IMR-90 (cell line): ENCODE measurements around the gene RYR1. TPM values are rescaled to one million over a fixed set of nuclear protein-coding genes. Genes with fewer than 3 reads are reported as not detected.

ENCODE experiments used
- ATAC-seq: fragments of 200-7000 bp; cut with Tn5 transposase; 2 replicates; pipeline ENCODE4 v1.9.1; 2020; ENCODE audit warnings: low read depth, mild to moderate bottlenecking, moderate library complexity
- BruUV-seq: library from RNA; stranded (reverse); fragments of 400-500 nt; replicated peaks from 2 replicates; lab custom pipeline; 2021; lab: Mats Ljungman, UMichigan
- CTCF ChIA-PET: fragments of 300-600 bp; formaldehyde crosslinking; extraction: SDS; loops from one replicate; lab custom pipeline; 2021; ENCODE audit warnings: antibody characterized with exemption; lab: Yijun Ruan, JAX
- POLR2A ChIA-PET: fragments of 300-600 bp; sonication (Branson Sonifier 250); formaldehyde crosslinking; loops from one replicate; lab custom pipeline; 2022; ENCODE audit warnings: antibody characterized with exemption; ENCODE audit not compliant: unreplicated experiment; lab: Charles Lee
- DNase-seq: peaks from one replicate; pipeline ENCODE4 v3.0.0; 2013
- H2AFZ ChIP-seq: replicated peaks from 2 replicates; pipeline ENCODE3; 2013; ENCODE audit warnings: low read length, mild to moderate bottlenecking; ENCODE audit not compliant: poor library complexity
- H2AK5ac ChIP-seq: 2 replicates; pipeline ENCODE4 v1.6.1; 2013; ENCODE audit warnings: low read depth, low read length, inconsistent platforms
- H2AK9ac ChIP-seq: replicated peaks from 2 replicates; pipeline ENCODE3; 2013; ENCODE audit warnings: mild to moderate bottlenecking, low read depth, low read length, moderate library complexity; ENCODE audit not compliant: poor library complexity
- H2BK120ac ChIP-seq: 2 replicates; pipeline ENCODE4 v1.6.1; 2013; ENCODE audit warnings: low read depth, low read length, inconsistent platforms
- H2BK15ac ChIP-seq: 3 replicates; pipeline ENCODE4 v1.6.1; 2013; ENCODE audit warnings: low read depth, low read length, inconsistent platforms
- H2BK20ac ChIP-seq: 2 replicates; pipeline ENCODE4 v1.6.1; 2013; ENCODE audit warnings: low read depth, mild to moderate bottlenecking, inconsistent platforms, low read length, moderate library complexity
- H2BK5ac ChIP-seq: 2 replicates; pipeline ENCODE4 v1.6.1; 2013; ENCODE audit warnings: mild to moderate bottlenecking, low read depth, low read length, inconsistent platforms; ENCODE audit not compliant: poor library complexity, severe bottlenecking
- H3K14ac ChIP-seq: replicated peaks from 2 replicates; pipeline ENCODE4 v1.6.1; 2013; ENCODE audit warnings: low read depth, low read length, inconsistent platforms
- H3K18ac ChIP-seq: 2 replicates; pipeline ENCODE4 v1.6.1; 2013; ENCODE audit warnings: low read depth, low read length, control low read depth
- H3K23ac ChIP-seq: 2 replicates; pipeline ENCODE4 v1.6.1; 2013; ENCODE audit warnings: low read depth, low read length, inconsistent platforms
- H3K27ac ChIP-seq: 2 replicates; pipeline ENCODE4 v1.5.1; 2013; ENCODE audit warnings: mild to moderate bottlenecking, control low read depth, low read length; ENCODE audit not compliant: insufficient read depth
- H3K27me3 ChIP-seq: 2 replicates; pipeline ENCODE4 v1.6.1; 2013; ENCODE audit warnings: low read length; ENCODE audit not compliant: control insufficient read depth, insufficient read depth
- H3K36me3 ChIP-seq: 2 replicates; pipeline ENCODE4 v1.6.1; 2013; ENCODE audit warnings: low read length, mixed read lengths; ENCODE audit not compliant: control insufficient read depth, insufficient read depth
- H3K4ac ChIP-seq: 2 replicates; pipeline ENCODE4 v1.6.1; 2013; ENCODE audit warnings: low read depth, low read length, inconsistent platforms
- H3K4me1 ChIP-seq: 2 replicates; pipeline ENCODE4 v1.6.1; 2013; ENCODE audit warnings: low read length, mixed read lengths; ENCODE audit not compliant: control insufficient read depth, insufficient read depth
- H3K4me2 ChIP-seq: 2 replicates; pipeline ENCODE4 v1.6.1; 2013; ENCODE audit warnings: low read depth, mild to moderate bottlenecking, control low read depth, low read length, moderate library complexity
- H3K4me3 ChIP-seq: 2 replicates; pipeline ENCODE4 v1.5.1; 2013; ENCODE audit warnings: low read depth, mild to moderate bottlenecking, control low read depth, low read length, moderate library complexity; ENCODE audit not compliant: insufficient read depth
- H3K56ac ChIP-seq: 2 replicates; pipeline ENCODE4 v1.6.1; 2013; ENCODE audit warnings: low read length, inconsistent platforms; ENCODE audit not compliant: insufficient read depth; ENCODE audit errors: extremely low read depth
- H3K79me1 ChIP-seq, 2 experiments: 2 replicates each; pipeline ENCODE4 v1.6.1; 2013; ENCODE audit warnings: low read length in 2 of 2, inconsistent platforms in 1 of 2, low read depth in 1 of 2
- H3K9ac ChIP-seq: 2 replicates; pipeline ENCODE4 v1.6.1; 2013; ENCODE audit warnings: low read depth, low read length, control low read depth
- H3K9me1 ChIP-seq: 2 replicates; pipeline ENCODE4 v1.6.1; 2013; ENCODE audit warnings: low read length, inconsistent platforms; ENCODE audit not compliant: insufficient read depth
- H3K9me3 ChIP-seq: 2 replicates; pipeline ENCODE4 v1.6.1; 2013; ENCODE audit warnings: low read length; ENCODE audit not compliant: control insufficient read depth, insufficient read depth
- H4K20me1 ChIP-seq: 2 replicates; pipeline ENCODE4 v1.6.1; 2013; ENCODE audit warnings: low read length, inconsistent platforms; ENCODE audit not compliant: insufficient read depth
- H4K5ac ChIP-seq: 2 replicates; pipeline ENCODE4 v1.6.1; 2013; ENCODE audit warnings: mild to moderate bottlenecking, low read depth, low read length, control low read depth
- H4K8ac ChIP-seq, 2 experiments: 2 replicates each; pipeline ENCODE4 v1.6.1; 2013; ENCODE audit warnings: low read depth in 2 of 2, low read length in 2 of 2, control low read depth in 1 of 2, inconsistent platforms in 1 of 2
- H4K91ac ChIP-seq: 2 replicates; pipeline ENCODE4 v1.6.1; 2013; ENCODE audit warnings: low read depth, low read length, inconsistent platforms; ENCODE audit not compliant: insufficient read depth
- CEBPB ChIP-seq: IDR thresholded peaks from 2 replicates; pipeline ENCODE4 v1.6.1; 2012; ENCODE audit warnings: low read depth, low read length, improper control_type of control experiment
- CHD1 ChIP-seq: IDR thresholded peaks from 2 replicates; pipeline ENCODE4 v1.6.1; 2012; ENCODE audit warnings: low read depth, low read length, improper control_type of control experiment
- FOS ChIP-seq: fragments of 150-350 bp; IDR thresholded peaks from 2 replicates; pipeline ENCODE4 v1.6.1; 2016; ENCODE audit warnings: low read depth, low read length
- MAFK ChIP-seq: IDR thresholded peaks from 2 replicates; pipeline ENCODE4 v1.6.1; 2012; ENCODE audit warnings: low read depth, low read length, improper control_type of control experiment
- MAZ ChIP-seq: IDR thresholded peaks from 2 replicates; pipeline ENCODE4 v1.6.1; 2012; ENCODE audit warnings: low read depth, mild to moderate bottlenecking, low read length, improper control_type of control experiment, moderate library complexity, borderline replicate concordance
- MXI1 ChIP-seq: IDR thresholded peaks from 2 replicates; pipeline ENCODE4 v1.6.1; 2012; ENCODE audit warnings: low read depth, mild to moderate bottlenecking, low read length, moderate library complexity, borderline replicate concordance
- NFE2L2 ChIP-seq: fragments of 150-350 bp; IDR thresholded peaks from 2 replicates; pipeline ENCODE4 v1.6.1; 2016; ENCODE audit warnings: low read depth, mild to moderate bottlenecking, low read length
- POLR2A ChIP-seq: IDR thresholded peaks from 2 replicates; pipeline ENCODE4 v1.6.1; 2012; ENCODE audit warnings: mild to moderate bottlenecking, low read depth, low read length
- RCOR1 ChIP-seq: IDR thresholded peaks from 2 replicates; pipeline ENCODE4 v1.6.1; 2012; ENCODE audit warnings: mild to moderate bottlenecking, low read length, improper control_type of control experiment; ENCODE audit not compliant: insufficient replicate concordance
- RFX5 ChIP-seq: IDR thresholded peaks from 2 replicates; pipeline ENCODE4 v1.8.0; 2012; ENCODE audit warnings: low read depth, mild to moderate bottlenecking, low read length, moderate library complexity
- WGBS, 2 experiments: methylation state at CpG; one replicate each; pipeline versions ENCODE4 v1.1.5 to v1.1.7; 2013; ENCODE audit warnings: missing lambda C conversion rate in 2 of 2; ENCODE audit not compliant: insufficient read length in 1 of 2; ENCODE audit errors: extremely low coverage in 2 of 2; 5-methylcytosine and 5-hydroxymethylcytosine counted together
- dilution Hi-C: fragments of 300-500 bp; cut with HindIII; formaldehyde crosslinking; loops from one replicate; pipeline ENCODE4 v1.14.3; 2018; ENCODE audit warnings: low sequenced_read_pairs; ENCODE audit not compliant: unreplicated experiment
- in situ Hi-C: fragments of 300-500 bp; cut with MboI; formaldehyde crosslinking; loops from 3 replicates; pipeline ENCODE4 v1.14.3; 2019; ENCODE audit warnings: low sequenced_read_pairs, inconsistent platforms, mixed read lengths
- intact Hi-C: fragments of 100-400 bp; cut with micrococcal nuclease; formaldehyde crosslinking; loops from 2 replicates; pipeline ENCODE4 v1.10.0; 2022
- polyA plus RNA-seq, 3 experiments: library from polyadenylated mRNA; depleted of rRNA; stranded (reverse); fragments of >200 nt; gene quantifications; 2 replicates each; pipeline ENCODE4 v1.2.3, GENCODE V29; 2012; ENCODE audit warnings: low replicate concordance in 1 of 3
- total RNA-seq: library from RNA; depleted of rRNA; stranded (reverse); fragments of >200 nt; gene quantifications from 2 replicates; pipeline ENCODE4 v1.2.3, GENCODE V29; 2012
- TF ChIP-seq, protein P1 (sequence below): fragments of 150-350 bp; IDR thresholded peaks from 2 replicates; pipeline ENCODE4 v1.6.1; 2017; ENCODE audit warnings: mild to moderate bottlenecking, antibody characterized with exemption, low read length, low read depth

RYR1 gene
- total and polyA plus RNA-seq, 2 of the 4 experiments (the other 2 are of a cell fraction): not detected

DNA sequence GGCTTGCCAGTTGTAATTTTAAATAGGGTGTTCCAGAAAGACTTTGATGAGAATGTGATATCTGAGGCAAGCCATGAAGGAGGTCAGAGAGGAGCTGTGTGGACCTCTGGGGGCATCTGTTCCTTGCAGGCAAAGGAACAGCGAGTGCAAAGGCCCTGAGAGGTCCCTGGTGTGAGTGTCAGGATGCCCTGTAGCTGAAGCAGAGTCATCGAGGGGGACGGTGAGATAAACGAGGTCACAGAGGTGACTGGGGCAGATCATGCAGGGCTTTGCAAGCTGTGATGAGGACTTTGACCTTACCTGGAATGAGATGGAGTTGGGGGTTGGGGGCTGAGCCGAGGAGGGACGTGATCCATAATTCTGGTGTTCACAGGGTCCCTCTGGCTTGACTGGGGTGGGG is 75.0 kb downstream of the RYR1 start:
- ChIA-PET POLR2A (interaction anchor here (0.7 kb wide), 1 partner anchor 103 kb away, joined by 4 read pairs; no protein-coding TSS in a partner anchor), CTCF (no interaction called here)
- Histone ChIP-seq H3K4me3 (no peak overlapping the region), H4K91ac (no peak overlapping the region), H3K4me2 (no peak overlapping the region), H3K56ac (no peak overlapping the region), H3K18ac (no peak overlapping the region), H3K14ac (no peak overlapping the region), H3K27ac (no peak overlapping the region), H2AFZ (no peak overlapping the region), H2BK5ac (no peak overlapping the region), H3K36me3 (no peaks in the 10 kb centered on the region), H3K23ac (no peak overlapping the region), H3K9me3 (no peaks in the 10 kb centered on the region), H2AK5ac (no peak overlapping the region), H4K5ac (no peak overlapping the region), H3K9ac (no peak overlapping the region), H2AK9ac (no peak overlapping the region), H4K20me1 (no peaks in the 10 kb centered on the region), H2BK120ac (no peak overlapping the region), H3K9me1 (no peaks in the 10 kb centered on the region), H3K4me1 (no peaks in the 10 kb centered on the region), H3K4ac (no peak overlapping the region), H4K8ac (no peak overlapping the region), H3K27me3 (peaks cover 14% of the 10 kb centered on the region), H3K79me1 (no peaks in the 10 kb centered on the region), H2BK15ac (no peak overlapping the region), H2BK20ac (no peak overlapping the region)
- WGBS, 2 experiments: 45% methylated on average over 4 of the region's 6 CpGs; no CpG with 5 or more reads in 1 of the 2 experiments
- TF ChIP-seq CHD1: no peak
- TF ChIP-seq CEBPB: no peak
- TF ChIP-seq POLR2A: no peak
- no peak for TF ChIP-seq FOS
- no peak for TF ChIP-seq MXI1
- no peak for TF ChIP-seq NFE2L2
- TF ChIP-seq, protein P1, sequence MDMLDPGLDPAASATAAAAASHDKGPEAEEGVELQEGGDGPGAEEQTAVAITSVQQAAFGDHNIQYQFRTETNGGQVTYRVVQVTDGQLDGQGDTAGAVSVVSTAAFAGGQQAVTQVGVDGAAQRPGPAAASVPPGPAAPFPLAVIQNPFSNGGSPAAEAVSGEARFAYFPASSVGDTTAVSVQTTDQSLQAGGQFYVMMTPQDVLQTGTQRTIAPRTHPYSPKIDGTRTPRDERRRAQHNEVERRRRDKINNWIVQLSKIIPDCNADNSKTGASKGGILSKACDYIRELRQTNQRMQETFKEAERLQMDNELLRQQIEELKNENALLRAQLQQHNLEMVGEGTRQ: no peak
- no peak for TF ChIP-seq MAZ
- TF ChIP-seq RCOR1: no peak
- no peak for TF ChIP-seq MAFK
- no peak for TF ChIP-seq RFX5
- intact Hi-C loops (no loop called here), in situ Hi-C loops (no loop called here), dilution Hi-C loops (no loop called here)
- no peak for DNase-seq
- no peak for ATAC-seq
- BruUV-seq: no TSS peak
